ENCODE results near the gene MBLAC2.

DNA sequence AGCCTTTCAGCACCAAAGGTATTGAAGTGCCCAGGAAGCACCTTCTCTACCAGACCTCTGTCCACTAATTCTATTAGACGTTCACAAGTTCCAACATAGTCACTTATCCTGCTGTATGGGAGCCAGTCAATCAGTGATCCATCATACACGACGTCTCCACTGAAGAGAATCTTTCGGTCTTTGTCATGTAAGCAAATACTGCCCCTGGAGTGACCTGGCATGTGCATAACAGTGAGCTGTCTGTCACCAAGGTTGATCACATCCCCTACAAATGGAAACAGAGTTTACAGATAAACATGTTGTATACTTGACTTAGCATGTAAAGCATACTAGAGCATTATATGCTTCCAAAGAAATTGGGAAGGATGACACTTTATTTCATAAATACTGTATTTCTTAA, 13.3 kb downstream of the MBLAC2 start:
- TF ChIP-seq GATA2 (IDR thresholded peaks at IDR 0.05; ENCODE audit: low read depth, low read length) (no peak), GATA3 (IDR thresholded peaks at IDR 0.05; ENCODE audit: low read depth, low read length) (no peak)

All from SH-SY5Y (cell line).